Vagina (tissue), 2 donors: ENCODE measurements around the gene SIRT3.
"Not testable (repeated sequence)": the region's sequence is repeated elsewhere in the genome, so short reads cannot be mapped to it uniquely, and the experiment has no call there.

Experiments used
- POLR2AphosphoS5 ChIP-seq, 2 donors: sonication (generic); formaldehyde crosslinking; IDR thresholded peaks; one replicate each; pipeline ENCODE4 v1.9.0; 2017; ENCODE audit warnings: antibody characterized with exemption in 2 of 2, mild to moderate bottlenecking in 2 of 2, low read depth in 1 of 2; ENCODE audit not compliant: insufficient read depth in 1 of 2
- TF ChIP-seq, protein P1 (sequence below), 3 experiments: fragments of 450-650 bp in 2 of 3; fragments of 200-600 bp in 1 of 3; sonication (generic) in 1 of 3; IDR thresholded peaks; one replicate each; pipeline ENCODE4 v1.5.1; 2017 to 2019; ENCODE audit warnings: antibody characterized with exemption in 3 of 3, mild to moderate bottlenecking in 2 of 3, moderate library complexity in 2 of 3

DNA sequence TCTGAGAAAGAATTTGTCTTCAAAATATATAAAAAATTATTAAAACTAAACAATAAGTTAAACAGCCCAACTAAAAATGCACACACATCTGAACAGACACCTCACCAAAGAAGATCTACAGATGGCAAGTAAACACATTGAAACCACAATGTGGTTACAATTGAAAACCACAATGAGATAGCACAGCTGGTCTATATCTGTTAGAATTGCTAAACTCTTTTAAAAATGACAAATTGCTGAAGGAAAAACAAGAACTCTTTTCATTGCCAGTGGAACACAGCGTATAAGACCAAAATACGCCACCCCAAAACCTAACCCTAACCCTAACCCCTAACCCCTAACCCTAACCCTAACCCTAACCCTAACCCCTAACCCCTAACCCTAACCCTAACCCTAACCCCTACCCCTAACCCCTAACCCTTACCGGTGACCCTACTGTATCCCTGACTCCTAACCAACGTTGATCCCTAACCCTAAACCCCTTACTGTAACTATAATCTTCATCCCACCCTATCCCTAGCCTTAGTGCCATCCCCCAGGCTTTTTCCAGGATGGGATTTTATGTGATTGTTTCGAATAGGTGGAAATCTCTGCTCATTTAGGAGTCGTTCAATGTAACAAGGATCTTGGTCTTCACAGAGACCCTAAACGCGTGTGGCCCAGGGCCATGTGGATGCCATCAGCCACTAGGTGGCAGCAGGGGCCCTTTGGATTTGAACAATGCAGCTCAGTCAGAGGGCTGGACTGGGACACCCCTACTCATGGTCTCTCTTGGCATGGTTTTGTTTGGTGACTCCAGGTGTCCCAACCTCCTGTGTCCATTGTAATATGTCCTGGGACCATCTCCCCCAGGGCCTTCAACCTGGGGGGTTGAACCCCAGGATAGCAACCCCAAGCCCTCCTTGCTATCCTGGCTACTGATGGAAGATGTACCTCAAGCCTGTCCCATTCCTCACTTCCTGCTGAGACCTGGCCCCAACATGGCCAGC is 44.4 kb downstream of the SIRT3 start:
- TF ChIP-seq, protein P1, sequence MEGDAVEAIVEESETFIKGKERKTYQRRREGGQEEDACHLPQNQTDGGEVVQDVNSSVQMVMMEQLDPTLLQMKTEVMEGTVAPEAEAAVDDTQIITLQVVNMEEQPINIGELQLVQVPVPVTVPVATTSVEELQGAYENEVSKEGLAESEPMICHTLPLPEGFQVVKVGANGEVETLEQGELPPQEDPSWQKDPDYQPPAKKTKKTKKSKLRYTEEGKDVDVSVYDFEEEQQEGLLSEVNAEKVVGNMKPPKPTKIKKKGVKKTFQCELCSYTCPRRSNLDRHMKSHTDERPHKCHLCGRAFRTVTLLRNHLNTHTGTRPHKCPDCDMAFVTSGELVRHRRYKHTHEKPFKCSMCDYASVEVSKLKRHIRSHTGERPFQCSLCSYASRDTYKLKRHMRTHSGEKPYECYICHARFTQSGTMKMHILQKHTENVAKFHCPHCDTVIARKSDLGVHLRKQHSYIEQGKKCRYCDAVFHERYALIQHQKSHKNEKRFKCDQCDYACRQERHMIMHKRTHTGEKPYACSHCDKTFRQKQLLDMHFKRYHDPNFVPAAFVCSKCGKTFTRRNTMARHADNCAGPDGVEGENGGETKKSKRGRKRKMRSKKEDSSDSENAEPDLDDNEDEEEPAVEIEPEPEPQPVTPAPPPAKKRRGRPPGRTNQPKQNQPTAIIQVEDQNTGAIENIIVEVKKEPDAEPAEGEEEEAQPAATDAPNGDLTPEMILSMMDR (IDR thresholded peaks at IDR 0.05): peak in 2 of 3 experiments; percentile 36 to 38
- TF ChIP-seq POLR2AphosphoS5 (IDR thresholded peaks at IDR 0.05; ENCODE audit: insufficient read depth in 1 of 2, low read depth in 1 of 2): not testable (repeated sequence)
